Glomerular endothelial cell (primary cell): ENCODE results near the gene CACNA1B. TPM values are rescaled to one million over a fixed set of nuclear protein-coding genes. Genes with fewer than 3 reads are reported as not detected.
"Not testable (repeated sequence)": the region's sequence is repeated elsewhere in the genome, so short reads cannot be mapped to it uniquely, and the experiment has no call there.

Experiments
- DNase-seq: peaks from one replicate; pipeline ENCODE4 v3.0.0-alpha.2; 2011; ENCODE audit warnings: low read depth, low spot score; ENCODE audit errors: extremely low read depth
- total RNA-seq: library from RNA; depleted of rRNA; stranded (reverse); fragments of >200 nt; gene quantifications from 2 replicates; pipeline ENCODE4 v1.2.3, GENCODE V29; 2015

The CACNA1B gene
- total RNA-seq, 1 donor from 2014 or later = 0.41 TPM

- DNase-seq = no peak
Observed at GRCh38 chr9:138122676-138123075, 245.1 kb downstream of the CACNA1B start.

GRCh38 chr9:138123086-138123485 lies 245.5 kb downstream of the CACNA1B start:
- no peak for DNase-seq

GRCh38 chr9:138126090-138126857 lies 248.7 kb downstream of the CACNA1B start:
- DNase-seq = not testable (repeated sequence)

- DNase-seq = not testable (repeated sequence)
Observed at GRCh38 chr9:138126858-138127584, 249.4 kb downstream of the CACNA1B start.

GRCh38 chr9:138128027-138128426 lies 250.4 kb downstream of the CACNA1B start:
- DNase-seq = not testable (repeated sequence)

- DNase-seq = not testable (repeated sequence)
Observed at GRCh38 chr9:138129318-138129717, 251.7 kb downstream of the CACNA1B start.

GRCh38 chr9:138132946-138133705 lies 255.5 kb downstream of the CACNA1B start:
- not testable (repeated sequence) for DNase-seq

GRCh38 chr9:138134581-138134980 lies 257.0 kb downstream of the CACNA1B start:
- not testable (repeated sequence) for DNase-seq

- DNase-seq = not testable (repeated sequence)
Observed at GRCh38 chr9:138139096-138139495, 261.5 kb downstream of the CACNA1B start.

- not testable (repeated sequence) for DNase-seq
Observed at GRCh38 chr9:138140980-138141379, 263.4 kb downstream of the CACNA1B start.

GRCh38 chr9:138142528-138143244 lies 265.1 kb downstream of the CACNA1B start:
- DNase-seq = not testable (repeated sequence)

- DNase-seq = not testable (repeated sequence)
Observed at GRCh38 chr9:138143491-138143890, 265.9 kb downstream of the CACNA1B start.

- DNase-seq = not testable (repeated sequence)
Observed at GRCh38 chr9:138147556-138147955, 270.0 kb downstream of the CACNA1B start.

- DNase-seq = not testable (repeated sequence)
Observed at GRCh38 chr9:138149672-138150656, 272.4 kb downstream of the CACNA1B start.

GRCh38 chr9:138155788-138156187 lies 278.2 kb downstream of the CACNA1B start:
- not testable (repeated sequence) for DNase-seq

- DNase-seq = not testable (repeated sequence)
Observed at GRCh38 chr9:138166793-138167192, 289.2 kb downstream of the CACNA1B start.
